Urinary bladder (tissue), 4 donors: ENCODE data around the gene FGD1. TPM values are rescaled to one million over a fixed set of nuclear protein-coding genes. Genes with fewer than 3 reads are reported as not detected.
"Not testable (repeated sequence)": the region's sequence is repeated elsewhere in the genome, so short reads cannot be mapped to it uniquely, and the experiment has no call there.

Source experiments
- DNase-seq: peaks from one replicate; pipeline ENCODE4 v3.0.0-alpha.2; 2015; ENCODE audit errors: extremely low spot score
- H3K27ac ChIP-seq: one replicate; pipeline ENCODE4 v1.5.1; 2013; ENCODE audit warnings: low read depth, mild to moderate bottlenecking, moderate library complexity
- H3K36me3 ChIP-seq: one replicate; pipeline ENCODE4 v1.6.1; 2013; ENCODE audit warnings: mild to moderate bottlenecking, moderate library complexity; ENCODE audit not compliant: insufficient read depth
- H3K4me1 ChIP-seq: one replicate; pipeline ENCODE4 v1.6.1; 2013; ENCODE audit warnings: mild to moderate bottlenecking, moderate library complexity; ENCODE audit not compliant: insufficient read depth
- H3K4me3 ChIP-seq: one replicate; pipeline ENCODE4 v1.5.1; 2013; ENCODE audit warnings: low read depth, low read length
- WGBS: extraction: QIAGEN DNeasy Blood & Tissue Kit; methylation state at CpG from one replicate; pipeline ENCODE4 v1.1.7; 2013; 5-methylcytosine and 5-hydroxymethylcytosine counted together
- polyA plus RNA-seq: library from polyadenylated mRNA; stranded (reverse); fragments of 200-250 nt; gene quantifications from one replicate; pipeline ENCODE4 v1.2.3, GENCODE V29; 2013
- total RNA-seq: library from RNA; depleted of rRNA; stranded (reverse); fragments of >200 nt; gene quantifications from one replicate; pipeline ENCODE4 v1.2.3, GENCODE V29; 2014
- donor health status: healthy with polysubstance abuse.
- donor health status: healthy.

Gene FGD1
- 5.7 TPM for total RNA-seq
- polyA plus RNA-seq, result 6.4 TPM

DNA sequence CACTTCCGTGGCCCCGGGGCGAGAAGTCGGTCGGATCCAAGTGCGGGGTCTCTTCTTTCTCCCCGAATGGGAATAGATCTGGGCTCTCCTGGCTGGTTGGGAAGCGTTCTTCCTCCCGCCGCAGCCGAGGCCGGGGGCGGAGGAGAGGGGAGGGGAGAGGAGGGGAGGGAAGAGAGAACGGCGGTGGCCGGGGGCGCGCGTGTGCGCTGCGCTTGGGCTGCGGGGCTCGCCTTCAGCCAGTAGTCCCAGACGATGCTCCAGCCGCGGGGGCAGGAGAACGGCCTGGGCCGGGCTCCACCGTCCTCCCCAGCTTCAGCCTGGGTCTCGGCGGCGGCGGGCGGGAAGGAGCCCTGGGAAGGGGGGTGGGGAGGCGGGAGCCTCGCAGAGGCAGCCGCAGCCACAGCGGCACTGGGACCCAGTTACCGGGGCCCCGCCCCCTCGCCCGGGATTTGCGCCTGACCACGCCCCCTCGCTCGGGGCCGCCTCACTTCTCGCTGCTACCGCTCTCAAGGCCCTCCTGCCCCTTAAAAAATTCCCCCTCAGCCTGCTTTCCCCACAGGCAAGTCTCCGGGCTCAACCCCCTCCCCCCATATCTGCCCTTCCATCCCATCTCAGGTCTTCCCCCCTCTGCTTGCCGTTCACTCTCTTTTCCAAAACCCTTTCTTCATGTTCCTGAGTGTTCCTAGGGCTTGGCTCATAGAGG, at the start of gene FGD1:
TSS of gene FGD1 (minus strand) at position 421 of the 703 bp plus-strand sequence. CDS start 802 bp downstream, outside the sequence.
- no peak for DNase-seq
- WGBS, result 2% methylated on average over 42 of the region's 51 CpGs
- Histone ChIP-seq H3K4me1 (no peaks in the 10 kb centered on the region), H3K27ac (peak within 1 kb of the TSS; percentile 50), H3K36me3 (no peaks in the 10 kb centered on the region), H3K4me3 (peak within 1 kb of the TSS; percentile 80)

GRCh38 chrX:54542239-54542638, 46.2 kb upstream of the FGD1 start:
- WGBS, result 96% methylated on average over 2 of the region's 4 CpGs
- H3K36me3 ChIP-seq, DNase-seq: not testable (repeated sequence)

DNA sequence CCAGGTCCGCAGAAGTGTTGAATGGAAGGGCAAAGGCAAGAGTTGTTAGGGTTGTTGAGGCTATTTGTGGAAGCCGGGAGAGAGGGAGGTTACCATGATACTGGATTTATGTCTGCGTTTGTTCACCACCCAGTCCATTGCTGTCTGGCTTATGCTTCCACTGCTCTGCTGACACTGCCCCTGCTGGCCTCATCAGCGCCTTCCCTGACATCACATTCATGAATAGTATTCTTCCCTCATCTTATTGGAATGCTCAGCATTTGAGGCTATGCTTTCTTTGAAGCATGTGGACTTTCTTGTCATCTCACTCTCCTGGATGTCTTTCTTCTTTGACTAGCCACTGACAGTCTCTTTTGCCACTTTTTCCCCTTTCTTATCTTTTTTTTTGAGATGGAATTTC, 44.3 kb upstream of the FGD1 start:
- DNase-seq, result no peak
- H3K36me3 ChIP-seq, result peaks cover 7% of the 10 kb centered on the region
- H3K4me1 ChIP-seq, result no peaks in the 10 kb centered on the region
- H3K4me3 ChIP-seq, result no peak overlapping the region
- 79% methylated on average over 4 of the region's 4 CpGs for WGBS
- no peak overlapping the region for H3K27ac ChIP-seq

More at GRCh38 chrX:54542239-54542638, 46.2 kb upstream of the FGD1 start:
- H3K27ac ChIP-seq, H3K4me1 ChIP-seq, H3K4me3 ChIP-seq: not testable (repeated sequence)

DNA sequence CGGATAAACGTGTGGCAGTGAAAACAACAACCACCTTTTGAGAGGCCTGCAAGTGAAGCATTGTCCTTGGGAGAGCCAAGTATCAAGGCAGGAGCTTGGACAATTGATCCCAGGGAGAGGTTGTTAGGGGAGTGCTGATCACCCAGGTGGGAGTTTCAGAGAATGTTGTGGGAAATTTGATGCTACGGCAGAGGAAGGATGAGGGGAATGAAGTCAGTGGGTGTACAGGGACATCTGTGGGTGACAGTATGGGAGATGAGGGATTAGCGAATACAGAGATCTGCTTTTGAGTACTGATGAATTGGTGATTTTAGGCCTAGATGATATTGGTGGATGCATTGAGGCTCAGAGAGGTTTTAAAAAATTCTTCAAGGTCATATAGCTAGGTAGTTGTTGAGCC, 38.2 kb upstream of the FGD1 start:
- Histone ChIP-seq H3K27ac (no peak overlapping the region), H3K4me3 (no peak overlapping the region), H3K4me1 (peaks cover 2% of the 10 kb centered on the region), H3K36me3 (no peaks in the 10 kb centered on the region)
- DNase-seq, result no peak
- whole genome bisulfite sequencing, result 71% methylated on average over 4 of the region's 4 CpGs

DNA sequence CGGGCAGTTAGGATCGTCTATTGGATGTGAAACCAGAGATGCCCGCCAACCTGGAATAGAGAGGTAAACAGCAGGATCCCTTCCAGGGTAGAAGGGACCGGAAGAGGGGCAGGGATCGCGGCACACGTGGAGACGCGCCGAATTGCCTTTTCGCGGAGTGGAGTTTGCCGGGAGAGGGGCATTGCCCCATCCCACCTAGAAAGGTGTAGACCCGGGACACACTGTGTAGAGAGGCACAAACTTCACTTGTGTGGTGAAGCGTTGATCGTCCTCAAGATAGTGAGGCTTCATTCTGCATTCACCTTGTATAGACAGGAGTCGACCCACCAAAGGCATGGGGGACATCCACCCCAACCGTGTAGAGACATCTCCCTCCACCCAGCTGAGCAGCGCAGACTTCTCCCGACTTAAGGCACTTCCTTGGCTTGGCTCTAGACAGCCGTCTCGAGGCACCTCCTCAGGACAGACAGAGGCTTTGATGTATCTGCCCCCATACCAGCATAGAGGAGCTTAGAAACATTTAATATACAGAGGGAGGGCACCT, 34.4 kb upstream of the FGD1 start:
- peak overlapping the region; percentile 58 for H3K4me3 ChIP-seq
- peak overlapping the region; percentile 73 for H3K27ac ChIP-seq
- WGBS, result under 1% methylated on average over 22 of the region's 22 CpGs

GRCh38 chrX:54529552-54530356, 33.7 kb upstream of the FGD1 start, which contains the start of gene GNL3L:
TSS of gene GNL3L (plus strand) at chrX:54530219. CDS start at chrX:54532567, 2,348 bp downstream.
- 3% methylated on average over 39 of the region's 51 CpGs for WGBS
- Histone ChIP-seq H3K36me3 (no peaks in the 10 kb centered on the region), H3K4me3 (peak within 1 kb of the TSS; percentile 58), H3K4me1 (peaks cover 2% of the 10 kb centered on the region), H3K27ac (peak within 1 kb of the TSS; percentile 87)
- peak; percentile 56 for DNase-seq

More for the DNA sequence above, 34.4 kb upstream of the FGD1 start:
- no peak for DNase-seq
- Histone ChIP-seq H3K4me1 (peaks cover 2% of the 10 kb centered on the region), H3K36me3 (no peaks in the 10 kb centered on the region)

DNA sequence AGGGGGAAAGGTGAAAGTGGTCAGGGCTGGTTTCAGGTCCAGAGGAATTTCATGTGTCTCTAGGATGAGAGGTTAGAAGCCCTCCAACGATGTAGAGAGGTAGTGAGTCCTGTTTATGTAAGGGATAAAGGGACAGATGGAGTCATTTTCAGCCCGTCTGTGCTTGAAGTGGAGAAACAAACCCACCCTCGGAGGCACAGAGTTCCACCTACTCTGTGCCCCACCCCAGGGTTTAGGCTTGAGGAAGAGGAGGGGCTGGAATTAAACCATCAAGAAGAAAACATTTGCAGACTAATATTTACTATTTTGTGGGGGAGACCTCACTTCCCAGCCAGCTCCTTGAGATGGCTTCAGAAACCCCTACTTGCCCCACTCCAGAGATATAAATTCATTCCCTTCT, 33.1 kb upstream of the FGD1 start:
- Histone ChIP-seq H3K4me3 (no peak overlapping the region), H3K36me3 (no peaks in the 10 kb centered on the region), H3K27ac (no peak overlapping the region), H3K4me1 (peaks cover 2% of the 10 kb centered on the region)
- WGBS, result 24% methylated on average over 3 of the region's 3 CpGs
- DNase-seq, result no peak

DNA sequence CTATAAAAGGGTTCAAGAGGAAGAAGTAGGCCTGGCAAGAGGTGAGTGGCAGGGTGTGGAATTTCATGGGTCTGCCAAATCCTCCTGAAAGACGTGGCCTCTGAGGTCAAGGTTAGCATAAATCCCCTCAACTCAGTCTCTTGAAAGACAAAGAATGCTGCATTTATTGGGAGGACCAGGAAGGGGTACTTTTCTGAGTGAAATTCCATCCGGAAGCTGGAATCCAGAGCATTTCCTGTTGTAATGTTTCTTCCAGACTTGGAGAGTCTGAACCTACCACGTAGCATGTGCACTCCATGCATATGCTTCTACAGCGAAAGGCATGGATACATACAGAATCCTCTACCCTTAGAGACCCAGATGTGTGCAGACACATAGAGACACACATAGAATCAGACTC, 13.4 kb upstream of the FGD1 start:
- no peak for DNase-seq
- Histone ChIP-seq H3K36me3 (no peaks in the 10 kb centered on the region), H3K27ac (no peak overlapping the region), H3K4me1 (no peaks in the 10 kb centered on the region), H3K4me3 (no peak overlapping the region)
- 28% methylated on average over 4 of the region's 4 CpGs for WGBS

- Histone ChIP-seq H3K4me1 (no peaks in the 10 kb centered on the region), H3K27ac (no peak overlapping the region), H3K36me3 (no peaks in the 10 kb centered on the region), H3K4me3 (no peak overlapping the region)
- WGBS, result 68% methylated on average over 6 of the region's 6 CpGs
- no peak for DNase-seq
Measured at GRCh38 chrX:54496936-54497335, 902 bp upstream of the FGD1 start.

DNA sequence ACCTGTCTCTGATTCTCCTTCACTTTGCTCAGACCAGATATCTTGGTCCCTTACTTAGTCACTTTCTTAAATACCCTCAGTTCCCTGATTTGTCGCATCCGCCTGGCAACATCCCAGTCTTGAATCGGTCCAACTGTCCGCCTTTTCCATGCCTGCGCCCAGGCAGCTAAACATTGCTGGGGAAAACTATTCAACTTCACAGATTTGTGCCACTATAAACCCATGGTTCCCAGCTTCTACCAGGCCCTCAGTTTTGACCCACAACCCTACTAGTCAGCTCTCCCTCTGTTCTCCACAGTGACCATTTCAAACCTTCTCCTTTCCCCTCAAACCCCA, 451 bp upstream of the FGD1 start:
- Histone ChIP-seq H3K27ac (no peak overlapping the region), H3K4me3 (peak overlapping the region; percentile 80), H3K36me3 (no peaks in the 10 kb centered on the region), H3K4me1 (no peaks in the 10 kb centered on the region)
- DNase-seq, result no peak
- WGBS, result 20% methylated on average over 5 of the region's 5 CpGs

DNA sequence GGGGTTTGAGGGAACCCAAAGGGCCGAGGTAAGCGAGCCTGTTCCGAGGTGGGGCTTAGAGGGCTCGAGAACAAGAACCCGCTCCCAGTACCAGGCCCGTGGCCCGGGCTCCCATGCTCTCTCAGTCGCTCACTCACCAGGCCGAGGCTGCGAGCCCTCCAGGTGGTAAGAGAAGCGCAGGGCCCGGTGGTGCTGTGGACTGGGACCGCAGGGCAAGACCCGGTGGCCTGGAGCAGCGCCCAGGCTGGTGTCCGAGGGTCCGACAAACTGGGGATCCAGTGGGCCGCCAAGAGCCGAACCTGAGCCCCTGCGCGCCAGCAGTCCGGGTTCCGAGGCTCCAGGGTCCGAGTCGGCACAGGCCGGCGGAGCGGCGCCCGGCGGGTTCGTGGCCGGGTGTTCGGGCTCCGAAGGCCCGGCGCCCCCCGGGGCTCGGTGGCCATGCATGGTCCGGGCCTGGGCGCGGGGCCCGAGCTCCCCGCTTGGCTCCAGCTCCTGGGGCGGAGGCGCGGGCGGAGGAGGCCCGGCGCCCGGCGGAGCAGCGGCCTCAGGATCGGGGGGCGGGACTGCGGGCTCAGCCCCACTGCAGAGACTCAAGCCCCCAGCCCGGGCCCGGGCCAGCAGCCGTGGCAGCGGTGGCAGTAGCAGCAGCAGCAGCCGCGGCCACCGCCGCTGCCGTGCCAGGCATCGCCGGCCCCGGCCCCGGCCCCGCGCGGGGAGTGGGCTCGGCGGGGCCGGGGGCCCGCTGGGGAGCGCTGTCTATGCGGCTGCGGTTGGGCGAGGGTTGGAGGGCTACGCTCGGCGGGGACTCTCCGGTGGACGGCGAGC, 833 bp downstream of the FGD1 start:
- Histone ChIP-seq H3K27ac (peak overlapping the region; percentile 50), H3K36me3 (no peaks in the 10 kb centered on the region), H3K4me1 (no peaks in the 10 kb centered on the region), H3K4me3 (peak overlapping the region; percentile 80)
- under 1% methylated on average over 85 of the region's 86 CpGs for WGBS
- no peak for DNase-seq

DNA sequence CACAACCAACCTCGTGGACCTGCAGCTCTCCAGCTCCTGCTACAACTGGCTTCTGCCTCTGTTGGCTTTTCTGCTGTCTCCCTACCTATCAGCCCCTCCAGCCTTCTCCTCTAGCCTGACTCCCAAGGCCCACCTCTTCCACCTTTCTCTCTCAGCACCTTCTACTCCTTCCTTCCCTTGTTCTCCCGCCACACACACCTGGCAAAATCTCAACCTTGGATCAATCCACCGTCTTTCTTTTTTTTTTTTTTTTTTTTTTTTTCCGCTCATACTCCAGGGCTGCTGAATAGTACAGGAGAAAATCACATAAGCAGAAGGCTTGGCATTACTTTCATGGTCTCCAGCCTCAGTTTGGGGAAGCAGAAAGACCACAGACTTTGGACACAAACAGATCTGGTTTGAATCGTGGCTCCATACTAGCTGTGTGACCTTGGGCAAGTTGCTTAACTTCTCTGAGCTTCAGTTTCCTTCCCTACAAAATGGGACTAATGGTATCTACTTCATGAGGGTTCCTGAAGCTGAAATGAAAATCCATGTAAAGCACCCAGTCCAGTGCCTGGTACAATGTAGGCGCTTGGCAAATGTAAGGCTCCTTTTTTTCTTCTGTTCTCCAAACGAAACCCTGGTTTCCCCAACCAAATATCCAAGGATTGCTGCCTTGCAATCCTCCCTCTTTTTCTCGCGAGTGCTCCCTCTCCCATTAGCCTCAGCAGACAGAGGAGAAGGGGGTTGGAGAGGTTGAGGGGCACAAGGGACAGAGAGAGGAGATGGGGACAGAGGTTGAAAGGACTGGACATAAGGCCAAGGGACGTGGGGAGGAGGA, 1.7 kb downstream of the FGD1 start:
- Histone ChIP-seq H3K4me1 (no peaks in the 10 kb centered on the region), H3K4me3 (peak overlapping the region; percentile 80), H3K27ac (no peak overlapping the region), H3K36me3 (no peaks in the 10 kb centered on the region)
- no peak for DNase-seq
- WGBS, result 22% methylated on average over 10 of the region's 10 CpGs
